Measurements from ENCODE around the gene CDHR5.

The CDHR5 gene

DNA sequence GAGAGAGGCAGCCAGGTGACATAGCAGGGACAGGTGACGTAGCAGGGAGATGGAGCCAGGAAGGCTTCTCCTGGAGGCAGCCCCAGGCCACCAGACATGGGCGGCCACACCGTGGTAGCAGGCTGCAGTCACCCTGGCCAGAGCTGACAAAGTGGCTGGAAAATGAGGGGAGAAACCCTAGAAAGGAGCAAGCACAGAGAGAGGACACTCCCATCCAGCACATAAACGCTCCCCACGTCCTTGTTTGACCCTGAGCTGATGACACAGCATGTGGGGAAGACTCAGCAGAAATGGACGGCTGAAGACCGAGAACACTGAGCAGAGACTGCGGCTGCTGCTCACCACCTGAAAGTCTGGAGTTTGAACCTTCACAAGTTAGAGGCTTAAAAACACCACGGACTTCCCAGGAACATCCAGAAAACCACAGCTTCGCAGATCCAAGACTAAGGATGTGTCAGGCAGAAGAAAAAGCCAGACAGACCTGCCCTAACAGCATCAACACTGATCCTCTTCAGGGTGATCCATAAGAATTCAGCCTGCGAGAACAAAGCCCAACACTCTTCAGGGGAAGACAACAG lies 41.0 kb upstream of the CDHR5 start:
- TF ChIP-seq, protein P1, sequence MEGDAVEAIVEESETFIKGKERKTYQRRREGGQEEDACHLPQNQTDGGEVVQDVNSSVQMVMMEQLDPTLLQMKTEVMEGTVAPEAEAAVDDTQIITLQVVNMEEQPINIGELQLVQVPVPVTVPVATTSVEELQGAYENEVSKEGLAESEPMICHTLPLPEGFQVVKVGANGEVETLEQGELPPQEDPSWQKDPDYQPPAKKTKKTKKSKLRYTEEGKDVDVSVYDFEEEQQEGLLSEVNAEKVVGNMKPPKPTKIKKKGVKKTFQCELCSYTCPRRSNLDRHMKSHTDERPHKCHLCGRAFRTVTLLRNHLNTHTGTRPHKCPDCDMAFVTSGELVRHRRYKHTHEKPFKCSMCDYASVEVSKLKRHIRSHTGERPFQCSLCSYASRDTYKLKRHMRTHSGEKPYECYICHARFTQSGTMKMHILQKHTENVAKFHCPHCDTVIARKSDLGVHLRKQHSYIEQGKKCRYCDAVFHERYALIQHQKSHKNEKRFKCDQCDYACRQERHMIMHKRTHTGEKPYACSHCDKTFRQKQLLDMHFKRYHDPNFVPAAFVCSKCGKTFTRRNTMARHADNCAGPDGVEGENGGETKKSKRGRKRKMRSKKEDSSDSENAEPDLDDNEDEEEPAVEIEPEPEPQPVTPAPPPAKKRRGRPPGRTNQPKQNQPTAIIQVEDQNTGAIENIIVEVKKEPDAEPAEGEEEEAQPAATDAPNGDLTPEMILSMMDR (IDR thresholded peaks at IDR 0.05; ENCODE audit: insufficient read depth, low read length, poor library complexity, severe bottlenecking), result no peak
- TF ChIP-seq EZH2phosphoT487 (conservative IDR thresholded peaks at IDR 0.05; ENCODE audit: low read length), result no peak

DNA sequence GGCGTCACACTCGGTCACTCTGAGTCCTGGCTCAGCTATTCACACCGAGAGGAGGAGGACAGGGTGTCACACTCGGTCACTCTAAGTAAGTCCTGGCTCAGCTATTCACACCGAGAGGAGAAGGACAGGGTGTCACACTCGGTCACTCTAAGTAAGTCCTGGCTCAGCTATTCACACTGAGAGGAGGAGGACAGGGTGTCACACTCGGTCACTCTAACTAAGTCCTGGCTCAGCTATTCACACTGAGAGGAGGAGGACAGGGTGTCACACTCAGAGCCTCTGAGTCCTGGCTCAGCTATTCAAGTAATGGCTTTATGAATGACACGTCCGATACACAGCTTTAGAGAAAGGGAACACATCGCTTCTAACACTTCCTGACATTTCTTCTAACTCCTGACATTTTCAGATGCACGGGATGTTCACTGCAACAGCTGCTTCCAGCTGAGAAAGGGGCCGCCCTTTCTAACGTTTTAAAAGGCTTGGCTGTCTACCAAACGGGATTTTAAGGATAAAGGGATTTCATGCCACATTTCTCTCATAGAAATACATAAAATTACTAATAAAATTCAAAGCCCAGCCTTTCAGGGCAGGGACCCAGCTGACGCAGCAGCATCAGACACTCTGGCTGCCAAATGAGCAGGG lies 40.4 kb upstream of the CDHR5 start:
- Histone ChIP-seq H3K36me3 (ENCODE audit: low read length) (no peaks in the 10 kb centered on the region), H3K4me2 (ENCODE audit: low read depth, low read length, poor library complexity, severe bottlenecking) (no peak overlapping the region), H3K9me2 (replicated peaks; ENCODE audit: insufficient read depth, low read length) (no peaks in the 10 kb centered on the region), H3K27me3 (ENCODE audit: low read length) (no peaks in the 10 kb centered on the region), H3K27ac (ENCODE audit: low read depth, low read length) (no peak overlapping the region), H4K20me1 (ENCODE audit: low read depth, low read length) (no peaks in the 10 kb centered on the region), H3K9me3 (ENCODE audit: insufficient read depth, low read length) (no peaks in the 10 kb centered on the region), H3K9ac (ENCODE audit: low read length) (no peak overlapping the region), H3K4me3 (ENCODE audit: insufficient read depth, low read length, poor library complexity, severe bottlenecking) (no peak overlapping the region), H3F3A (ENCODE audit: insufficient read depth) (no peaks in the 10 kb centered on the region), H2AFZ (ENCODE audit: low read depth, low read length, severe bottlenecking) (no peak overlapping the region), H3K79me2 (ENCODE audit: insufficient read depth, low read length) (no peaks in the 10 kb centered on the region)
- TF ChIP-seq, protein P1 (IDR thresholded peaks at IDR 0.05; ENCODE audit: insufficient read depth, low read length, poor library complexity, severe bottlenecking), result no peak
- no peak for TF ChIP-seq EZH2phosphoT487 (conservative IDR thresholded peaks at IDR 0.05; ENCODE audit: low read length)

More for the DNA sequence above, 41.0 kb upstream of the CDHR5 start:
- Histone ChIP-seq H3K9me2 (replicated peaks; ENCODE audit: insufficient read depth, low read length) (no peaks in the 10 kb centered on the region), H2AFZ (ENCODE audit: low read depth, low read length, severe bottlenecking) (no peak overlapping the region), H3K79me2 (ENCODE audit: insufficient read depth, low read length) (no peaks in the 10 kb centered on the region), H3F3A (ENCODE audit: insufficient read depth) (no peaks in the 10 kb centered on the region), H3K9ac (ENCODE audit: low read length) (no peak overlapping the region), H3K27me3 (ENCODE audit: low read length) (no peaks in the 10 kb centered on the region), H3K27ac (ENCODE audit: low read depth, low read length) (no peak overlapping the region), H3K4me2 (ENCODE audit: low read depth, low read length, poor library complexity, severe bottlenecking) (no peak overlapping the region), H3K9me3 (ENCODE audit: insufficient read depth, low read length) (no peaks in the 10 kb centered on the region), H4K20me1 (ENCODE audit: low read depth, low read length) (no peaks in the 10 kb centered on the region), H3K36me3 (ENCODE audit: low read length) (no peaks in the 10 kb centered on the region), H3K4me3 (ENCODE audit: insufficient read depth, low read length, poor library complexity, severe bottlenecking) (no peak overlapping the region)

DNA sequence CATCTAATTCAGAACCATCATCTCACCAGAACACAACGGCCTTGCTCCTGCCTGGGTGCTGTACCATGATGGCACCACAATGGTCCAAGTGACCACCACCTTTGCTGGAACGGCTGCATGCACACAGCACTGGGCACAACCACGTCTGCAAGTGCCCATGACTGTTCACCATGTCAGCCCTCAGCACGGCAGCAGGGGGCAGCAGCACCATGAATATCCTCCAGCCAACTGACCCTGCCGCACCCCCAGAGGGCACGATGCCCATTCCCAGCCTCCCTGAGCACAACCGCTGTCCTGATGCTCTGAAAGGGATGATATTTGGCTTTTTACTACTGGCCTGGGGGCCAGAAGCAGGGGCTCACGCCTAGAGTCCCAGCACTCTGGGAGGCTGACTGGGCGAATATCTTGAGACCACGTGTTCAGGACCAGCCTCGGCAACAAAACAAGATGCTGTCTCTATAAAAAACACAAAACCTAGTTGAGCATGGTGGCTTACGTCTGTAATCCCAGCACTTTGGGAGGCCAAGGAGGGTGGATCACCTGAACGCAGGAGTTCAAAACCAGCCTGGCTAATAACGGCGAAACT lies 38.0 kb upstream of the CDHR5 start:
- no peak overlapping the region for H2AFZ ChIP-seq (ENCODE audit: low read depth, low read length, severe bottlenecking)
- H3K27me3 ChIP-seq (ENCODE audit: low read length), result no peaks in the 10 kb centered on the region
- H3K36me3 ChIP-seq (ENCODE audit: low read length), result no peaks in the 10 kb centered on the region
- H3K4me3 ChIP-seq (ENCODE audit: insufficient read depth, low read length, poor library complexity, severe bottlenecking), result no peak overlapping the region
- no peak overlapping the region for H3K27ac ChIP-seq (ENCODE audit: low read depth, low read length)
- TF ChIP-seq, protein P1 (IDR thresholded peaks at IDR 0.05; ENCODE audit: insufficient read depth, low read length, poor library complexity, severe bottlenecking), result peak; percentile 89
- TF ChIP-seq EZH2phosphoT487 (conservative IDR thresholded peaks at IDR 0.05; ENCODE audit: low read length), result no peak
- no peaks in the 10 kb centered on the region for H3K79me2 ChIP-seq (ENCODE audit: insufficient read depth, low read length)
- H4K20me1 ChIP-seq (ENCODE audit: low read depth, low read length), result no peaks in the 10 kb centered on the region
- H3K9me3 ChIP-seq (ENCODE audit: insufficient read depth, low read length), result no peaks in the 10 kb centered on the region
- no peaks in the 10 kb centered on the region for H3F3A ChIP-seq (ENCODE audit: insufficient read depth)
- H3K9me2 ChIP-seq (replicated peaks; ENCODE audit: insufficient read depth, low read length), result no peaks in the 10 kb centered on the region
- H3K9ac ChIP-seq (ENCODE audit: low read length), result no peak overlapping the region
- H3K4me2 ChIP-seq (ENCODE audit: low read depth, low read length, poor library complexity, severe bottlenecking), result no peak overlapping the region

Data from SU-DHL-6 (cell line).